Neural progenitor cell (in vitro differentiated cells): Measurements from ENCODE around the gene CFAP74. TPM values are rescaled to one million over a fixed set of nuclear protein-coding genes. Genes with fewer than 3 reads are reported as not detected.
A peak's percentile ranks its signal among the peaks of the same experiment; 100 is the strongest.

Source experiments
- DNase-seq: peaks from one replicate; pipeline ENCODE4 v3.0.0-alpha.2; 2016; ENCODE audit warnings: low spot score
- H2AFZ ChIP-seq: fragments of 200-600 bp; sonication (generic); replicated peaks from 2 replicates; pipeline ENCODE4 v1.6.1; 2016; ENCODE audit warnings: antibody characterized with exemption
- H3F3A ChIP-seq: fragments of 200-600 bp; sonication (generic); 2 replicates; pipeline ENCODE4 v1.6.1; 2016; ENCODE audit warnings: antibody characterized with exemption, low read depth
- H3K27ac ChIP-seq: fragments of 200-600 bp; sonication (generic); 2 replicates; pipeline ENCODE4 v1.5.1; 2016; ENCODE audit warnings: mild to moderate bottlenecking
- H3K27me3 ChIP-seq: fragments of 200-600 bp; sonication (generic); 2 replicates; pipeline ENCODE4 v1.6.1; 2016; ENCODE audit warnings: mild to moderate bottlenecking, moderate library complexity
- H3K36me3 ChIP-seq: fragments of 200-600 bp; sonication (generic); 2 replicates; pipeline ENCODE4 v1.5.1; 2016
- H3K4me1 ChIP-seq: fragments of 200-600 bp; sonication (generic); 2 replicates; pipeline ENCODE4 v1.6.1; 2016; ENCODE audit warnings: mixed run types
- H3K4me2 ChIP-seq: fragments of 200-600 bp; sonication (generic); 2 replicates; pipeline ENCODE4 v1.6.1; 2016
- H3K4me3 ChIP-seq: fragments of 200-600 bp; sonication (generic); 2 replicates; pipeline ENCODE4 v1.5.1; 2016
- H3K79me2 ChIP-seq: fragments of 200-600 bp; sonication (generic); 2 replicates; pipeline ENCODE4 v1.6.1; 2016; ENCODE audit warnings: low read depth
- H3K9ac ChIP-seq: fragments of 200-600 bp; sonication (generic); 2 replicates; pipeline ENCODE4 v1.6.1; 2016
- H3K9me3 ChIP-seq: fragments of 200-600 bp; sonication (generic); 2 replicates; pipeline ENCODE4 v1.5.1; 2016; ENCODE audit warnings: low read depth
- H4K20me1 ChIP-seq: fragments of 200-600 bp; sonication (generic); 2 replicates; pipeline ENCODE4 v1.6.1; 2016; ENCODE audit warnings: low read depth
- H3K27ac Mint-ChIP-seq: 3 replicates; pipeline ENCODE4 v1.8.0; 2021; ENCODE audit warnings: mixed read lengths
- H3K27me3 Mint-ChIP-seq: 2 replicates; pipeline ENCODE4 v1.8.0; 2022; ENCODE audit warnings: low read depth, mild to moderate bottlenecking, inconsistent platforms, moderate library complexity, mixed read lengths; ENCODE audit not compliant: insufficient read depth
- H3K36me3 Mint-ChIP-seq: 3 replicates; pipeline ENCODE4 v1.8.0; 2021; ENCODE audit warnings: mixed read lengths
- H3K4me1 Mint-ChIP-seq: 3 replicates; pipeline ENCODE4 v1.8.0; 2021; ENCODE audit warnings: mixed read lengths
- H3K4me3 Mint-ChIP-seq: 3 replicates; pipeline ENCODE4 v1.8.0; 2021; ENCODE audit warnings: mild to moderate bottlenecking, moderate library complexity, mixed read lengths
- H3K9me3 Mint-ChIP-seq: 3 replicates; pipeline ENCODE4 v1.8.0; 2020; ENCODE audit warnings: mixed read lengths
- EZH2 ChIP-seq: fragments of 200-600 bp; sonication (generic); IDR thresholded peaks from 2 replicates; pipeline ENCODE4 v1.6.1; 2017; ENCODE audit warnings: antibody characterized with exemption, mild to moderate bottlenecking, moderate library complexity
- EZH2phosphoT487 ChIP-seq: fragments of 200-600 bp; sonication (generic); IDR thresholded peaks from 2 replicates; pipeline ENCODE4 v1.6.1; 2017; ENCODE audit warnings: antibody characterized with exemption
- total RNA-seq: library from RNA; depleted of rRNA; stranded (reverse); fragments of >200 nt; gene quantifications from 2 replicates; pipeline ENCODE4 v1.2.3, GENCODE V29; 2015; ENCODE audit warnings: low replicate concordance
- TF ChIP-seq, protein P1 (sequence below): fragments of 200-600 bp; sonication (generic); IDR thresholded peaks from 2 replicates; pipeline ENCODE4 v1.5.1; 2017; ENCODE audit warnings: antibody characterized with exemption, mild to moderate bottlenecking

Gene CFAP74
- total RNA-seq, 1 donor from 2014 or later, result not detected

DNA sequence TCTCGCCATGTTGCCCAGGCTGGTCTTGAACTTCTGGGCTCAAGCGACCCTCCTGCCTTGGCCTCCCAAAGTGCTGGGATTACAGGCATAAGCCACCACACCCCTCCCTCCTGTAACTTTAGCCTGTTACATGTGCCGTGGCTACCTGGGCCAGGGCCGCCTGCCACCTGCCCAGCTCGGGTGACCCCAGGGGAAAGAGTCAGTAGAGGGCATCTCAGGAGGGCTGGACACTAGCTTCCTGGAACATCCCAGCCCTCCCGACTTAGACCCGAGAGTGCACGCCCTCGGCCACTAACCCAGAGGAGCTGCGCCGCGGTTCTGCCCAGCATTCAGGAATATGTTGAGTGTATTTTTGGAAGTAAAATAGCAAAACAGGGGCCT is 44.1 kb downstream of the CFAP74 start:
- no peak overlapping the region for H3K27ac Mint-ChIP-seq

DNA sequence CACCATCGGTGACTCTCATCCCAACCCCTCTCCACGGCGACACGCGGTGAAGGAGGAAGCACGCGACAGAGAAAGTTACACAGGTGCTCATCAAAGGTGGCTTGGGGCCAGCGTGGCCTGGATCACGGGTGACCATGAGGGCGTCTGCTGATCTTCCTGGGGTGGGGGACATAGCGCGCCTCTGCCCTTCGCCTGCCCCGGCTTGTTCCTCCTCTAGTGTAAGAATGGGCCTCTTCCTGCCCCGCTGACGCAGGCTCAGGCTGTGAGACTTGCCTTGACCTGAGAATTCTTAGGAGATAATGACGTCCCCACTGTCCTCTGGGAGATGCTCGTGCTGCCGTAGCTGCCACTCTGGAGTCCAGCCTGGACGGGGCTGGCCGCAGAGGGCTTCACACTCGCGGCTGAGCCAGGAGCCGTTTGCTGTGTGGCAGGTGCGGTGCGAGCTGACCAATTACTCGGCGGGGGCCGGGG is 45.5 kb downstream of the CFAP74 start:
- Mint-ChIP-seq H3K36me3 (no peaks in the 10 kb centered on the region), H3K9me3 (no peaks in the 10 kb centered on the region), H3K27me3 (peaks cover 12% of the 10 kb centered on the region), H3K4me3 (no peak overlapping the region), H3K4me1 (peaks cover 20% of the 10 kb centered on the region), H3K27ac (no peak overlapping the region)
- Histone ChIP-seq H4K20me1 (no peaks in the 10 kb centered on the region), H3K4me1 (peaks cover 8% of the 10 kb centered on the region), H3K4me2 (no peak overlapping the region), H2AFZ (no peak overlapping the region), H3K79me2 (no peaks in the 10 kb centered on the region), H3F3A (no peaks in the 10 kb centered on the region), H3K9ac (no peak overlapping the region), H3K9me3 (no peaks in the 10 kb centered on the region), H3K27me3 (no peaks in the 10 kb centered on the region), H3K36me3 (no peaks in the 10 kb centered on the region), H3K4me3 (no peak overlapping the region), H3K27ac (no peak overlapping the region)
- TF ChIP-seq EZH2 (no peak), EZH2phosphoT487 (no peak)
- TF ChIP-seq, protein P1, sequence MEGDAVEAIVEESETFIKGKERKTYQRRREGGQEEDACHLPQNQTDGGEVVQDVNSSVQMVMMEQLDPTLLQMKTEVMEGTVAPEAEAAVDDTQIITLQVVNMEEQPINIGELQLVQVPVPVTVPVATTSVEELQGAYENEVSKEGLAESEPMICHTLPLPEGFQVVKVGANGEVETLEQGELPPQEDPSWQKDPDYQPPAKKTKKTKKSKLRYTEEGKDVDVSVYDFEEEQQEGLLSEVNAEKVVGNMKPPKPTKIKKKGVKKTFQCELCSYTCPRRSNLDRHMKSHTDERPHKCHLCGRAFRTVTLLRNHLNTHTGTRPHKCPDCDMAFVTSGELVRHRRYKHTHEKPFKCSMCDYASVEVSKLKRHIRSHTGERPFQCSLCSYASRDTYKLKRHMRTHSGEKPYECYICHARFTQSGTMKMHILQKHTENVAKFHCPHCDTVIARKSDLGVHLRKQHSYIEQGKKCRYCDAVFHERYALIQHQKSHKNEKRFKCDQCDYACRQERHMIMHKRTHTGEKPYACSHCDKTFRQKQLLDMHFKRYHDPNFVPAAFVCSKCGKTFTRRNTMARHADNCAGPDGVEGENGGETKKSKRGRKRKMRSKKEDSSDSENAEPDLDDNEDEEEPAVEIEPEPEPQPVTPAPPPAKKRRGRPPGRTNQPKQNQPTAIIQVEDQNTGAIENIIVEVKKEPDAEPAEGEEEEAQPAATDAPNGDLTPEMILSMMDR, result no peak
- DNase-seq, result no peak

More for the DNA sequence above, 44.1 kb downstream of the CFAP74 start:
- Mint-ChIP-seq H3K4me3 (no peak overlapping the region), H3K36me3 (no peaks in the 10 kb centered on the region), H3K27me3 (peaks cover 12% of the 10 kb centered on the region), H3K4me1 (peaks cover 20% of the 10 kb centered on the region), H3K9me3 (no peaks in the 10 kb centered on the region)
- H3K36me3 ChIP-seq, result no peaks in the 10 kb centered on the region
- H3K9me3 ChIP-seq, result no peaks in the 10 kb centered on the region
- H3K9ac ChIP-seq, result no peak overlapping the region
- H3K4me2 ChIP-seq, result peak overlapping the region; percentile 60
- H3F3A ChIP-seq, result no peaks in the 10 kb centered on the region
- TF ChIP-seq EZH2 (no peak), EZH2phosphoT487 (no peak)
- TF ChIP-seq, protein P1, result no peak
- no peak overlapping the region for H3K27ac ChIP-seq
- peak overlapping the region; percentile 16 for H3K4me3 ChIP-seq
- H3K79me2 ChIP-seq, result no peaks in the 10 kb centered on the region
- H4K20me1 ChIP-seq, result no peaks in the 10 kb centered on the region
- DNase-seq, result no peak
- peaks cover 8% of the 10 kb centered on the region for H3K4me1 ChIP-seq
- no peaks in the 10 kb centered on the region for H3K27me3 ChIP-seq
- no peak overlapping the region for H2AFZ ChIP-seq

DNA sequence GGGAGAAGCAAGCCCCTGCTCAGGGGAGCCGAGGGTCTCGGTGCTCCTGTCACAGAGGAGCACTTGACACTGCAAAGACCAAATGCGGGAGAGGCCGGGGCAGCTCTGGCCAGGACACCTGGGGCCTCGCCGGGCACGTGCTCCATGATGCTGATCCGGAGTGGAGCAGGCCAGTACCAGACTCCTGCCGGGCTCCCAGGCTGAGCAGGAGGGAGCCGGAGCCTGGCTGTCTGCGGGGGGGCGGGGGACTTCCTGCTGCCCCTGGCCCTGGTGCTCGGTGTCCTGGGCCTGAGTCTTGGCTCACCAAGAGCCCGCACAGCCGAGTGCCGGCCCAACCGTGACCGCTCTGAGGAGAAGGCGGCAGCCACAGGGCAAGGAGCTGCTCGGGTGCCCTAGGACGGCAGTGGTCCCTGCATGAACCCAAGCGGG is 46.0 kb downstream of the CFAP74 start:
- no peak for TF ChIP-seq EZH2phosphoT487
- TF ChIP-seq EZH2, result no peak
- TF ChIP-seq, protein P1, result no peak
- Histone ChIP-seq H3K79me2 (no peaks in the 10 kb centered on the region), H3K4me2 (no peak overlapping the region), H3K9me3 (no peaks in the 10 kb centered on the region), H3K4me3 (no peak overlapping the region), H3K36me3 (no peaks in the 10 kb centered on the region), H4K20me1 (no peaks in the 10 kb centered on the region), H3K4me1 (peaks cover 8% of the 10 kb centered on the region), H3F3A (no peaks in the 10 kb centered on the region), H2AFZ (no peak overlapping the region), H3K27me3 (no peaks in the 10 kb centered on the region), H3K9ac (no peak overlapping the region), H3K27ac (no peak overlapping the region)
- Mint-ChIP-seq H3K4me1 (peaks cover 20% of the 10 kb centered on the region), H3K27me3 (peaks cover 13% of the 10 kb centered on the region), H3K9me3 (no peaks in the 10 kb centered on the region), H3K4me3 (no peak overlapping the region), H3K36me3 (no peaks in the 10 kb centered on the region), H3K27ac (no peak overlapping the region)
- no peak for DNase-seq
